ENCODE measurements around the gene NR1H4.
"Not testable (repeated sequence)": the region's sequence is repeated elsewhere in the genome, so short reads cannot be mapped to it uniquely, and the experiment has no call there.

The NR1H4 gene

DNA sequence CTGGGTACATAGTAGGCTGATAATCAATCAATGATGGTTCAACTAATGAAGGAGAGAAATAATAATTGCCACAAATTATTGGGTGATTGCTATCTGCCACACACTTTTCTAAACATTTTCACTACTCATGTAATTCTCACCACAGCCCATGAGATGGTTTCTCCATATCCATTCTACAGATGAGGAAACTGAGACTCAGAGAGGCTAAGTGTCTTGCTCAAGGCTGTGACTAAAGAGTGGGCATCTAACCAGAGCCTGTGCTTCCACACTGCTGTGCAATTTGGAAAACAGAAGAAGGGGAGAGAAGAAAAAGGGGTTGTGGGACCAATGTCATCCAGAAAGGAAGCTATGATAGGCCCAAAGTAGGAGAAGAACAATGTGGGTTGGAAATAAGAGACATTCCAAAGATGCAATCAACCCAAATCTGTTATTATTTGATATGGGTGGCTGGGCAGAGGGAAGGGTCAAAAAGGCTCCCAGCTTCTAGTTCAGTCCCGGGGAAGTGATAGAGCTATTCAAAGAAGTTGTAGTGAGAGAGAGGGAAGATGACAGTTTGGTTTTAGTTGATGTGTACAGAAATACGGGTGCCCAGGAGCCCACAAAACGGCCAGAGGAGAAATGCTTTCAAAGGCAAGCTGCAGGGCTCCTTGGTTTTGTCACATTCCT, 483 bp upstream of the NR1H4 start:
- DNase-seq (ENCODE audit: low read depth in 2 of 2): no peak

DNA sequence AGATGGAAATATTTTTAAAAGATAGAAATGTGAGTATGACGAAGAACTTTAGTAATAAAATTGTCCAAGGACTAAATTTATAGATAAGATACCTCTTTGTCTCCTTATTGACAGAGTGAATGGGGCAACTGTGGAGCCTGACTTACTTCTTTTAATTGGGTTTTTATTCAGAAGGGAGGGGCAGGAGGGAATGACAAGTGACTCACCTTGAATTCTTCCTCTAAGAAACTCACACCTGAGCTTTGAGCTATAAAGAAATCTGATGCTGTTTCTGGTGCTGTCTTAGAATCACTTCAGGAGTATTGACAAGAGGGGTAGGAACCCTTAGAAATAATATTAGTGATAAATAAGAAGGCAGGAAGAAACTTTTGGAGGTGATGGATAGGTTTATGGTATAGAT, 951 bp downstream of the NR1H4 start:
- no peak for DNase-seq (ENCODE audit: low read depth in 2 of 2)

DNA sequence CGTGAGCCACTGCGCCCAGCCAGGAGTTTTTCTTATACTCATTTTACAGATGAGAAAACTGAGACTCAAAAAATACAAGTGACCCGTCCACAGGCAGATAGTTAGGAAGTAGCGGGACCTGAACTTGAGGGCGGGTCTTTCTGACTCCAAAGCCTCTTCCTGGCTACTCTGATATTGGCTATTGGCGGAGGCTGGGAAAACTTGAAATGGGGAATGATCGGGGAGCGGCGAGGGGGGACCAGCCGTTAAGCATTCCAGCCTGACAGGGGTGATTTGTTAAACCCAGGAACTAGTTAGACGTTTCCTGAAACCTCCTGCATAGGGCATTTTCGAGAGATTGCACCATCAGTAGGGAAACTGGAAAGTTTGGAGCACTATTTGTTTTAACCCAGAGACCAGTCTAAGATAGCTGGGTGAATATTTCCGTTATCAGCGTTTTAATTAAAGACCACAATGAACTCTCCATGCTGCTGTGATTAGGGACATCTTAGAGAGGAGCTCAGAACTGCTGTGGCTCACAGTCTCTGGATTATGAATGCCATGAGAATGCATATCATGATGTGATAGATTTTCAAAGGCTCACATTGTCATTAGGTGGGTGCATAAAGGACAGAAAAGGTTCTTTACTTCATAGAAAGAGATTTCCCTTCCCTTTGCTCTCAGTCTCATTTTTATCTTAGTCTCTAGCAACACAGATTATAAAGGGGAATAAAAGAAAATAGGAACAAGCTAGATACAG, 2.5 kb downstream of the NR1H4 start:
- DNase-seq (ENCODE audit: low read depth in 2 of 2): no peak

- no peak for DNase-seq (ENCODE audit: low read depth in 2 of 2)
Measured at GRCh38 chr12:100481021-100481420, 7.4 kb downstream of the NR1H4 start.

- no peak for DNase-seq (ENCODE audit: low read depth in 2 of 2)
Measured at GRCh38 chr12:100484183-100484886, 10.7 kb downstream of the NR1H4 start.

DNA sequence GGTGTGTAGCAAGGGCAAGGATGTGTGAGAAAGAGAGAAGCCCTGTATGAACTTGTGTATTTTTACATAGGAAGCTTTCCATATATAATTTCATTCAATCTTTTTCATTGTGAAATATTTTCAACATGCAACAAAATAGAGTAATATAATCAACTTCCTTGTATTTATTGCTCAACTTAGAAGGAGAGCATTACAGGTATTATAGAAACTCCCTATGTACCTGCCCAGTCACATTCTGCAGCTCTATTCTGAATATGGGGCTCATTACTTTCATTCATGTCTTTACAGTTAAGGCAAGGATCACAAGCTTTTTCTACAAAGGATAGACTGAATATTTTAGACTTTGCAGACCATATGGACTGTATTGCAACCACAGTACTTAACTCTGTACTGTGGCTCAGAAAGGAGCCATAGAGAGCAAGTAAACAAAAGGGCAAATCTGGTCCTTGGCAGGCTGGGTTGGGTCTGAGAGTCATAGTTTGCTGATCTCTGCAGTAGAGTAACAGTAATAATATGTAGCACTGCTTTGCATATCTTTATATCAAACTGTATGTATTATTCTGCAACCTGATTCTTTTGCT, 11.3 kb downstream of the NR1H4 start:
- DNase-seq (ENCODE audit: low read depth in 2 of 2): no peak

- no peak for DNase-seq (ENCODE audit: low read depth in 2 of 2)
Measured at GRCh38 chr12:100485983-100486382, 12.3 kb downstream of the NR1H4 start.

GRCh38 chr12:100489251-100489820, 15.7 kb downstream of the NR1H4 start:
- DNase-seq (ENCODE audit: low read depth in 2 of 2): no peak

GRCh38 chr12:100490056-100490455, 16.4 kb downstream of the NR1H4 start:
- no peak for DNase-seq (ENCODE audit: low read depth in 2 of 2)

DNA sequence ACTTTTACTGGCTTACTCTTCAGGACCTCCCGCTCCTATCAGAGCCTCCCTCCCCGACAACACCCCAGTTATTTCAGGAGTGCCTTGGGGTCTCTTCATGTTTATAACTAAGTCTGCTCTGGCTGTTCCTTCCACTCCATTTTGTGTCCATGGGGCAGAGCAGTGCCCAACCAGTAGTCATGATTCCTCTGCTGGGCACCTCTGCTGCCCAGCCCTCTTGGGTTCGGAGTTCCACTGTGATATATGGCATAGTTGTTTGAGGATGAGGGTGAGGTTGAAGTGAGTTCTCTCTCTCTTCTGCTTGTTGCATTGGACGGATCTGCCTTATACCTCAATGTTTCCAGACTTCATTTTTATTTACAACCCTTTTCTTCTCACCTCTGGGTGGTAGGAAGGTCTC, 17.4 kb downstream of the NR1H4 start:
- DNase-seq (ENCODE audit: low read depth in 2 of 2): no peak

- DNase-seq (ENCODE audit: low read depth in 2 of 2): no peak
Measured at GRCh38 chr12:100493396-100494012, 19.8 kb downstream of the NR1H4 start.

DNA sequence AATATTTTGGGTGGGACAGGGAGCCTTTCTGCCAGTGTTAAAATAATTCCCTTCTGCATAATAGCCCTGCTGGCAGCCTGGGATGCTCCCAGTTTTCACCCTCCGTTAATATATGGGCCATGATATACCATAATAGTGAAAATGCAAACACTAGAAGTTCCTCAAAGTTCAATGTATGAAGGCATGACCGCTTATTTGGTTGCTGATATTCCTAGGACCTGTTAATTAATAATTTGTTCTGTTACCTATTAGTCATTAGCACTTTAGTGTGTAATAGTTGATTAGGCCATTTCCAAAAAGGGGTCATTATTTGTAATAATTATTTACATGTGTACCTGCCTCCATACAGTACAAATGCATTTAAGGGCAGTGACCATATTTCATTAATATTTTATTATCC, 20.4 kb downstream of the NR1H4 start:
- DNase-seq (ENCODE audit: low read depth in 2 of 2): no peak

- DNase-seq (ENCODE audit: low read depth in 2 of 2): no peak
Measured at GRCh38 chr12:100494538-100494937, 20.9 kb downstream of the NR1H4 start.

DNA sequence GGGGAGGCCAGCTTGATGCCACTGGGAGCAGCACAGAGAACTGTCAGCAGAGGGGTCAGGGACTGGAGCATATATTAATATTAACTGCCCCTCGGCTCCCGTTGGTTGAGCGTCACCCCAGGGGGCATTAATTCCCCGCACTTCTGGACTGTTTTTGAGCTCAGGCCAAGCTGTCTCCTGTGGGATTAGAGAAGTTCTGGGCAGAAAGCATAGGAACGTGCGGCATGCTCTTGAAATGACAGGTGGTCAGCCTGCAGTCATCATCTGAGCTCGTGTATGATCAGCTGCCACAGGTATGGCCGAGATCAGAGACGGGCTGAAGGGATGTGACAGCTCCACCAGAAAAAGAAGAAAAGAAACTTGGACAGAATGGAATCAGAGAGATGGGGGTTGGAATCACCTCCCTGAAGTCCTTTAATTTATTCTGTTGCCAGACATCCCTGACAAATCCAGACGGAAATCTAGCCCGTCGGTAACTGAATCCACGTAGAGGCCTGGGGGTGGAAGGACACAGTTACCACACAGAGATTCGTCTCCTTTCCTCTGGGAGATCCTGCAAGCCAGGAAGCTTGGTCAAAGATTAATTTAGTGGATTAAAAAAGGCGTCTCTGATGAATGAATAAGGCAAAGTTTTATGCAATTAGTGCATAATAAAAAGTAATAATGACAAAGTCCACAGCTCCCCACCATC, 23.6 kb downstream of the NR1H4 start:
- DNase-seq (ENCODE audit: low read depth in 2 of 2): no peak

DNA sequence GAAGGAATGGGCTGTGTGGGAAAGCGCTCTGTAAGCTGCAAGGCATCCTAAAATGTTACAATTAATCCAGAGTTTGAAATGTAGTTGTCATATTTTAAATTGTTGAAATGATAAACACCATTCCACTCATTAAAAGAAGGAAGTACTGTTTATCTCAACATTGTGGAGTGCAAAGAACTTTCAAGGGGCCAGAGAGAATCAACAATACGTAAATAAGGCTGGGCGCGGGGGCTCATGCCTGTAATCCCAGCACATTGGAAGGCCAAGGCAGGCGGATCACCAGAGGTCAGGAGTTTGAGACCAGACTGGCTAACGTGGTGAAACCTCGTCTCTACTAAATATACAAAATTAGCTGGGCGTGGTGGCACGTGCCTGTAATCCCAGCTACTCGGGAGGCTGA, 24.5 kb downstream of the NR1H4 start:
- DNase-seq (ENCODE audit: low read depth in 2 of 2): no peak

DNA sequence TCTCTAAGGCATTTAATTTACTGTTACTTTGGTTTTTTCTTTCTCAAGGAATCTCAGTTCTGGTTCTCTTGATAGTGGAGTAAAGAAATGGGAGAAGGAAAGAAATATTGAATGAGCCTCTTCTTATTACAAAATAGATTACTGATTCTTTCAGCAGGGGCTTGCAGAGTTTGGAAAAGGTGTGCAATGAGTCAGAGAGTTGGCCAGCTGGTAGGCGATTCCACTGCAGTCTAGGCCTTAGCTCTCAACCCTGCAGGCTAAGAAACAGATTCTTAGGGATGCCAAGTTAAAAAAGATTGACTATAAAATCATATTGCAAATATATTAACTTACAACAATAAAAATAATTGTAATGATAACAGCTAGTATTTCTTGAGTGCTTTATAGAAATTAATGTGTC, 25.8 kb downstream of the NR1H4 start:
- DNase-seq (ENCODE audit: low read depth in 2 of 2): no peak

DNA sequence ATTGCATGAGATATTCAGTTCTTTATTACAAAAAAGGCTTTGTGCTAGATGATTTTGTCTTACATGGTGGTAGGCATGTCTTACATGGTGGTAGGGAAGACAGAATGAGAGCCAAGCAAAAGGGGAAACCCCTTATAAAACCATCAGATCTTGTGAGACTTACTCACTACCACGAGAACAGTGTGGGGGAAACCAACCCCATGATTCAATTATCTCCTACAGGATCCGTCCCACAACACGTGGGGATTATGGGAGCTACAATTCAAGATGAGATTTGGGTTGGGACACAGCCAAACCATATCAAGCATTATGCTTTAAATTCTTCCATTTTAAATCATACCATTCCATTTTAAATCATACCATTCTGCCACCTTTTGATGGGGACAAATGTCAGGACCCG, 29.1 kb downstream of the NR1H4 start:
- DNase-seq (ENCODE audit: low read depth in 2 of 2): not testable (repeated sequence)

DNA sequence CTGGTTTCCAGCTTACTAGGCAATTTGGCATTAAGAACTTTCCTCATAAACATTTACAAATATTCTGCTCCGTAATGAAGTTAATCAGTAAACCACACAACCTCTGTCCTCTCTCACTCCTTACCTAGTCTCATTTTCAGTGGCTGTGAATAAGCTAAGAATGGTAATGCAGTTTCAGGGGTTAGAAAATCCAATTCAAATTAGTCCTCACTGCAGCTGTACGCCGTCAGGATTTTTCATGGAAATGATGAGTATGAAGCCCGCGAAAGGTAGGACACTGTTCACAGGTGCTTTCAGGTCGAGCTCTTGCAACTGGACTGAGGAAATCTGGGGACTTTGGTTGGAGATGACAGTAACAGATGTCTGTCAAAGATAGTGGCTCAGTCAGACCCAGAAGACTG, 29.6 kb downstream of the NR1H4 start:
- DNase-seq (ENCODE audit: low read depth in 2 of 2): no peak

DNA sequence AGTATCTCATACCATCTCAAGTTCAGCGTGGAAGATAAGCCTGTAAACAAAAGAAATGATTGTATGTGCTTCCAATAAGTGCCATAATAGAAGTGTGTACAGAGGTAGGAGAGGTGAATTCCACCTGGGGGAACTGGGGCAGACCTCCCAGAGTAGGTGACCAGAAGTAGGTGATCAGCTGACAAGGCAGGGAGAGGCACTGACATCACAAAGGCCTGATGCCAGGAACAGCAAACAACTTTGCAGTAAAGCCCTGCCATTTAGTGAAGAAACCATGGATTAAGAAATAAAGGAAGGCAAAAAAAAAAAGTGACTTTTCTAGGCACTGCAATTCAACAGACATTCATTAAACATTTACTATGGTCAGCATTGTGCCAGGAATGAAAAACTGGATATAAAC, 31.1 kb downstream of the NR1H4 start:
- DNase-seq (ENCODE audit: low read depth in 2 of 2): no peak

DNA sequence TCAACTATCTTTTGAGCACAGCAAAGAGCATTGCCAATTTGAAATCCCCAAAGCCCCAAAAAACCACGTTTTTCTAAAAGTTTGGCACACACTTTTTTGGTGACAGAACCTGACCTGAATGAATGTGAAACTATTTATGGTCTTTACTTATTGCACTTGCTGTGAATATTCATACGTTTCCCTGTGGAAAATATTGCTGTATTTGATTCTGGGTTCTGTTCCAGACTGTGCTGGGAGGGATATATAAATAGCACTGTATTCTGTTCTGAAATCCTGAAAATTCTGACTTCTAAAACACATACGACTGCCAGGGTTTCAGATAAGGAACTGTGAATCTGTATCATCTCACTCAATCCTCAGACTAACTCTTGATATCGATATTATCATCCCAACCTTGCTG, 35.1 kb downstream of the NR1H4 start:
- no peak for DNase-seq (ENCODE audit: low read depth in 2 of 2)

- DNase-seq (ENCODE audit: low read depth in 2 of 2): no peak
Measured at GRCh38 chr12:100512692-100513091, 39.0 kb downstream of the NR1H4 start.

Data from activated CD4-positive, alpha-beta T cell treated with anti-CD3 and anti-CD28 coated beads for 24 hours (primary cell).